Islet precursor cell (in vitro differentiated cells): Measurements from ENCODE around the gene TOX3.

Experiments used
- DNase-seq: peaks from one replicate; pipeline ENCODE4 v3.0.0-alpha.2; 2018

TOX3 gene

DNA sequence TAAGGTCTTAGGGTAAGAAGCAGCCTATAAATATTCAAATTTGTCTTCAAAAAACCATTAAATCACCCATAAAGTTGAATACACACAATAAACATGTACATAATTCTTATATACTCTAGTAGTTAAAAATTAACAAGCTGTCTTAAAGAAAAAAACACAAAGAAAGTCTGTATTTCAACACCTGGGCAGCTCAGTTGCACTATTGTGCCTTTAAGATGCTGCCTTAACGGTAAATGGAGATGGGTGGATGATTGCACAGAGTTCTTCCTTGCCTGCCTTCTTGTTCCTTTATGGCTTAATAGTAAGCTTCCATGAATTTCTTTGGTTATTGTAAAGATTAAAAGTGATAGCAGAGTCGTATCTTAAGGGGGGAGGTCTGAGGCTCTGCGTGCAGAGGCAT lies 105.1 kb downstream of the TOX3 start:
- no peak for DNase-seq

DNA sequence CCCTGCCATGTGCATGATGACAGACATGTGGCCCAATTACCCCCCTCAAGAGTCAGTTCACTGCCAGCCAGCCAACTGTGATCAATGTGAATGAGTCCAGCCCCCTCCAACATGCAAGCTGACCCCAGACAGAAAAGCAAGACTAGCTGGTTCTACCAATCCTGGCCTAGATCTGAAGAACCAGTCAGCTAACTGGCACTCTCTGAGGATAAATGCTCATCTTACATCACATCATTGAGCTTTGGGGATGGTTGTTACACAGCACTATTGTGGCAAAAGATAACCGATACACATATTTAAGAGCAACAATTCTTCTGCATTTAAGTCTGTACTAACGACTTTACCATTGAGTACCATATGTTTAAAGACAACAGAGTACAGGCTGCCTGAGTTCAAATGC lies 106.7 kb downstream of the TOX3 start:
- no peak for DNase-seq

DNA sequence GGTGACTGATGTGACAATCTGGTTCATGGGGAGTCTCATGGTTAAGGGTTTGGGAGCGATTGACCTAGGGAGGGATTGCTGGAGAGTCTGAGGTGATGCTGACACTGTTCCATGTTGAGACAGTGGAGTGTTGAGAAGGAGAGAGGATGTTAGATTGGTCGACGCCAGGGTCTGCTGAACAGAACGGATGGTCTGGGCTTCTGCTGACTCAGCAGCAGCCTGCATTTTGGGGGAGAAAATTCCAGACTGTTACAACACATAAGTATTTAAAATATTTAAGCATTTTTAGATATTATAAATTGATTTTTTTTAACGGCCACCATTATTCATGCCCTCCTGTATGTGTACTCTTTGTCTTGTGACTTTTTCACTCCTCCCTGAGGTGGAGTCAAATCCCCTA lies 107.2 kb downstream of the TOX3 start:
- no peak for DNase-seq

DNA sequence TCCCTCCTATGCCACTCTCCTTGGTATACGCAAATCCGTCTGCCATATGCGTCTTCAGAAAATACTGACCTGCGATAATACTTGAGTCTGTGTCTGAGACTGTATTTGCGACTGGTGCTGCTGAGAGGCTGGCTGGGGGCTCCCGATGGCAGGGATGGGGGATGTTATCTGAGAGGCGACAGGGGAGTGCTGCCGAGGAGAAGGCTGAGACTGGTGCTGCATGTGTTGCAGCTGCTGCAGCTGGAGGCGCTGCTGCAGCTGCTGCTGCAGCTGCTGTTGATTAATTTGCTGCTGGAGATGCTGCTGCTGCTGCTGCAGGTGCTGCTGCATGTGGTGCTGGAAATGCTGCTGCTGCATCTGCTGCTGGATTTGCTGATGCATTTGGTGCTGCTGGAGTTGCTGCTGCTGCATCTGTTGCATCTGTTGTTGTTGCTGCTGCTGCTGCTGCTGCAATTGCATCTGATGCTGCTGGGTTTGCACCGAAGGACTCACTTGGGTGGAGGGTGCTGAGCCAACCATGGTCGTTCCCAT lies 107.7 kb downstream of the TOX3 start:
- DNase-seq = no peak

DNA sequence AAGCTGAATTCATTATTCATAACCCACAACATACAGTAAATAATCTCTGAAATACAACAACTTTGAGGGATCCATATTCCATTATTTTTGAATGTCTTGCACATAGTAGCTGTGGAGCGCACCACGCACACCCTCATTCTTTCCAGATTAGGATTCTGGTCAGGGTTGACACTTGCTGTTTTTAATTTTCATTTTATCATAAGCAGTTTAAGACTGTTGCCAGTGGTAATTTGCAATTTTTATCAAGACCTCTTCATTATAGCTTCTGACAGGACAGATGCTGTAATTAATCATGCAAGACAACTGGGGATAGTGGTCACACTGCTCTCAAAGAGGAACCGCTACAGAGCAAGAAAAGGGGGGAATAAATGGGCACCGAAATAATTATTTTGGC lies 109.7 kb downstream of the TOX3 start:
- no peak for DNase-seq

DNA sequence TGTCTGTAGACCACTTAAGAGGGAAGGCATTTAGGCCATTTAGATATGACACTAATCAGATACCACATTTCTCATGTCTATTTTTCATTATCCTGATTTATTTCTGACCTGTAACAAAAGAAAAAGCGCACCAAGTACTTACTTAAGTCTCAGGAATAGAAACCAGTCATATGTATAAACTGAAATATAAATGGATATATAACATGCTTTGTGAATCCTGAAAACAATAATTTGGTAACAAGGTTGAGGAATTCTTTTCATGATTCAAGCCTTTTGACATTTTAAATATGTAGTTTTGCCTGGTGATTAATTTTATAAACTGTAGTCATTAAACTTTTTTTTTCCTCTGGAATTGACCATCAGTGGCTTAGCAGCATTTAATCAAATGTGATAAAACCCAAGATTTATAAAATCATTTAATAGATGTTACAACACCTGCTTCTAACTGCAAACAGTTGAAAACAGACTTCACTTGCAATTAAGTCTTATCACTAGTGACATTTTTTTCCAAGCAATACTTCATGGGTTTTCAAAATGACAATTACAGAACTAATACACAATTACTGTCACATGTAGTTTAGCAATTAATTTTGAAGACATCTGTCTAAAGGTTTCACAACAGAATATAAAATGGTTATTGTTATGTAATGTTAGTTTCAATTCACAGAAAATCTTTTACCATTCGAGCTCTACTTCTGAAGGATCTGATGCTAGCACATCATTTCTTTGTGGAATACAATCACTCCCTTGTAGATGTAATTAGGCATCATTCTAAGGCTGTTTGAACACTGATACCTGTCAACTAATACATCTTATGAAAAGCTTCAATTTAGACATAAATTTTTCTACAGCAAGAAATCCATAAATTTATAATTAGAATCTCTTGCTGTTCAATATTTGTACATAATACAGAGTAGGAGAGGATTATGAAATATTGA lies 110.3 kb downstream of the TOX3 start:
- no peak for DNase-seq

DNA sequence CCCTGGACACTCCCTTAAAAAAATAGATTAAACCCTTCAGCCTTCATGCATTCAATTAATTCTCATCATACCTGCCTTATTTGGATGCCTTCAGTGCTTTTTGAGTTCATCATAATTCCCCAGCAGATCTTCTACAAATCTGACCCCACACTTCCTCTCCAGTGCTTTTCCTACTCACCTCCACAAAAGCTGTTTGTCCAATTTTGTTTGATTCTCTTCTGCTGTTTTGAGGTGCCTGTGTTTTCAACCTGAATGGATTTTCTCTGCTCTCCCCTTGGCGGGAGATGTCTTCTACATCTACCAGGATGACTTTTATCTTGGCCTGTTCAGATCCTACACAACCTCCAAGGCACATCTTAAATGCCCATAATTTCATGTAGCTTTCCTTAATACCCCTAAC lies 112.7 kb downstream of the TOX3 start:
- DNase-seq = no peak

DNA sequence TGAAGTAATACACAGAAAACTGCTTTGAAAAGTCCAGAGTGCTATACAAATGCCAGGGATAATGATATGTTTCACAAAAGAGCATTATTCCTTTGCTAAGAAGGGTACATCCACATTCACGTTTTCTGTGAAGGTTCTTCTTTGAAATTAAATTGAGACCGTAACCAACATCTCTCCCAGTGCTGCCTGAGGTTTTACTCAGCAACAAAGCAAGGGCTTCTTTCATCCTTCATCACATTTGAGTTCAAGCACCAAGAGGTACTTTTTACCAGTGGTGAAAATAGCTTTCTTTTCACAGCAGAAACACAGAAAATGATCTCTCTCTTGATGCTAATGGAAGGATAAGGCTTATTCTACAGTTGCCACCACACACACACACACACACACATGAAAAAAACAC lies 113.3 kb downstream of the TOX3 start:
- DNase-seq = no peak

DNA sequence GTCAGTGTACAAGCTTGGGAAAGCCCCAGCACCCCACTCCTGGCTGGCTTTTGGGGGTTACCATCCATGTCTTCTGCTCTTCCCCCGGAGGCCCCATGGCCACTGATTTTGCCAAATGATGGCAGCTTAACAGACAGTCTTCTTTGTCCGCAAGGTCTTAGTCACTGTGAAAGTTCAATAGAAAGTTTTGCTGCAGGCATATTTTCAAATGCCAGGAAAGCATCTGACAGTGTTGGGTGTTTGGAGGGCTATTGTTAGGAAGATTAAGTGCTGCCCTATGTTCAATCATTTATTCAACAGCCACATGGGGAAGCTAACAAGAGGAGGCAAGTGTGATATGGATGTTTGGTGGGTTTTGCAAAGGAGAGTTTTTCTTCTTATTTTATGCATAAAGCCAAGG lies 122.4 kb downstream of the TOX3 start:
- DNase-seq = no peak

DNA sequence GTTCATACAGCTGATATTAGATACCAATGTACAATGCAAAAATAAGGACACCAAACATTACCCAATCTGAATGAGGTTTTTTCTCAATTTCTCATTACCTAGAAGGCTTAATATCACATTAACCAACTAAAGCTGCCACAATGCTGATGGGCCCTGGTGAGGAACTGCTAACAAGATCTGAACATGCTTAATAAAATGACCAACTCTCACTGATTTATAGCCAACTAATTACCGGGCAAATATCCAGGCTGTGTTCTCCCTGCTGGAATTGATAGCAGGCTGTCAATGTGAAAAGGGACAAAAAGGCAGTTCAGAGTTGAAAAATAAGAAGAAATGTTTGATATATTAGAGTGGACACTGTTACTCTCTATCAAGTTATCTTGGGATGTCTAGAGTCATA lies 124.6 kb downstream of the TOX3 start:
- DNase-seq = no peak

DNA sequence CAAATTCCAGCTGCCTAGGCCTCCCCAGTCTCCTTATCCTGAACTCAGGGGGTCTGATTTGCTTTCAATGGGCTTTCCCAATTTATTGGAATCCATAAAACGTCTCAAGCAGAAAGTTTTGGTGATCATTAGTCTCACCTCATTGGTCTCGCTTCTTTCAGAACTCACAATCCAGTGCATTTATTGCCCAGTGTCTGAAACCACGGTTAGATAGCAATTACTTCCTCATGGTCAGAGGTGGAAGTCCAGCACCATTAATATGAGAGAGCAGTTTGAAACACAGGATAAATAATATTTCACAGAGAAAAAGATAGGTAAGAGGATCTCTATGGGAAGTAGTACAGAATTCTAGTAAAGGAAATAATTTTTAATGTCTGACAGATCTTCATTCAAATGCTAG lies 128.7 kb downstream of the TOX3 start:
- no peak for DNase-seq

DNA sequence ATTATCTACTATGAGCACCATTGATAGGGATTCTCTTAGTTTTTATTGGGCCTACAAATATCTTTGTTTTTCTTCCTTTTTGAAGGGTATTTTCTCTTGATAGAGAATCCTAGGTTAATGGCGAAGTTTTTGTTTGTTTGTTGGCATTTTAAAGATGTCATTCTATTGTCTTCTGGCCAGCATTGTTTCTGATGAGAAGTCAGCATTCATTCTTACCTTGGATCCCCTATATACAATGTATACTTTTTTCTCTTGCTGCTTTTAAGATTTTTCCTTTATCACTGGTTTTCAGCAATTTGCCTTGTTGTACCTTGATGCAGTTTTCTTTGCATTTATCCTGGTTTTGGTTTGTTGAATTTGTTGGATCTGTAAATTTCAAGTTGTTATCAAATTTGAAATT lies 130.1 kb downstream of the TOX3 start:
- DNase-seq = no peak

DNA sequence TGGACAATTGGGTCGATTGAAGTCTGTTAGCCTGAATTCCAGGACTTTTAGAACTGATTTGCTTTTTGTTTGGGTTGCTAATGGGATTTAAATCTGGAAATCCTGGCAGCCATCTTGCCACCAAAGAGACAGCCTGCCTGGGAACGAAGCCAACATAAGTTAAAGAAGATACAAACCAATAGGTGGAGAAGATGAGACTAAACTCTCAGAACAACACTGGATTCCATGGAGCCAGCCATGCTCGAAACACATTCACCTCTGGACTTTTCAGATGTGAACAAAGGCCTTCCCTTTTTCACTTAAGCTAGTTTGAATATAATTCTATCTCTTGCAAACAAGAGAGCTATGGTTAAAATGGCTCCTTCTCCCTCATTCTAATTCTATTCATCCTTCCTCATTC lies 135.9 kb downstream of the TOX3 start:
- no peak for DNase-seq

DNA sequence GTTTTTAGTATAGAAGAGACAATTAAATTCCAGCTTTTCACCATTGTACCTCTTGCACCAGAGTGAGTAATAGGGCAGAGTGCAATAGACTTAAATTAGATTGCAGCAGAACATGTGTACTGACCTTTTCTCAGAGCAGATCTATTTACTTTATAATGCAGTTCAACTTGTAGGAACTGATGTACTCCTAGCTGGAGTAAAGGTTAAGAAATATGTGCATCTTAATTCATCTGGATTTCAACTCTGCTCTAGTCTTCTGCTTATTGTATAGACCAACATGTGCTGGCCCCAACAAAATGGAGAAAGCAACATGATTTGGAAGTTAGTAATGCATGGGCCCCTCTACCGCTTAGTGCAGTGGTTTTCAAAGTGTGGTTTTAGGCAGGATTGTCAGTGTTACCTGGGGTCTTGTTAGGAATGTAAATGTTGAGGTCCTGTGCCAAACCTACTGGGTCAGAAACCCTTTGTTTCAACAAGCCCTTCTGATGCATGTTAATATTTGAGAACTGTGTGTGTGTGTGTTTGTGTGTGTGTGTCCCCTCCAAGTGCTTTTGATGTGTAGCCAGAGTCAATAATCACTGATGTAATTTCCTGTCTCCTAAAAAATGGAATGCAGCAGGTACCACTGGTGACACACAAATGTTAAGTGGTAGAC lies 138.6 kb downstream of the TOX3 start:
- no peak for DNase-seq

DNA sequence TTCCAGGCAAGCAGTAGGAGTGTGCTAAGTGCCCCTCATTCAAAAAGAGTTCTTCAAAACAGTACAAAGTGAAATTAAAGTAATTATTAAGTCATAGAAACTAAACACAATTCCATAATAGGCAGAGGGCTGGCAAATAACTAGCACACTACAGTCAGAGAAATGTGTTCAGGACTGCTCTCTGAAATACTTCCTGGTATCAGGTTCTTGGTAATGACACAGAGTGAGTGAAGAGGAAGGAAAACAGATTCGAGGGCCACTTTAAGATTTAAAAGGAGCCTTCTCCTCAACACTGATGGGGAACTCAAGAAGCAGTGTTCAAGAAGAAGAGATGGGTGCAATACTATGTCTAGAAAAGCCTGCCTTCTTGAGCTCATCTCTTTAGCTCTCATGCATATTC lies 139.2 kb downstream of the TOX3 start:
- no peak for DNase-seq

DNA sequence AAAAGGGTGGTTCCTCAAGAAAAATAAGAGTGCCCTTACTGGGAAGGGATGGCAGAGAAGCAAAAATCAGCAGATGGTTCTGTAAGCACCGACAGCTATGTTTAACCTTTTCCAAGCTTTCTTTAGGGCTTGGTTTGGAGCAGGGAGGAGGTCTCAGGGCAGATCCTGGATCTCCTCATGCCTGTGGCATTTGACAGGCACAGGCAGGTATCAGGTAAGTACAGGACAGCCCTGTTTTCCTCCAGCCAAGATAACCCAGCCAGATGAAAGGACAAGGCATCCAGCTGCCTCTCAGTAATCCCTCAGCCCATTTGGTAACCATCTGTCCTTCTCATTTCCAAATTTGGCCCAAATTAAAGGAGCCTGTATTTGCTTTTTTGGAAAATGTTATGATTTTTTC lies 141.5 kb downstream of the TOX3 start:
- no peak for DNase-seq

DNA sequence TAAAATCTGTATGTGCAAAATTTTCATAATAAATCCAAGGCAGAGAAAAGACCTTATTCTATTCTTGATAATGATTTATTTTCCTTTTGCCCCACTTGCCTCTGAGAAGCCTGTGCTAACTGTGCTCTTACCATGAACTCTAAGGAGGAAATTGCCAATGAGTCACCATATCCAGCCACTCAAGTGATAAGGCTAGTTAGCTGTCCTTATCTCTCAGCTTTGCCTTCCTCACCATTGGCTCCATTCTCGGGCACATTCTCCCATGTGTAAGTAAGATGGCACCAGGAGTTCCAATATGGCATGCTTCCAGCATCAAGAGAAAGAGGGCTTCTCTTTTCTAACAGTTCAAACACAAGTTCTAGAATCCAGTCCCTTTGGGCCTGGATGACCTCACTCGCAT lies 142.4 kb downstream of the TOX3 start:
- DNase-seq = no peak

DNA sequence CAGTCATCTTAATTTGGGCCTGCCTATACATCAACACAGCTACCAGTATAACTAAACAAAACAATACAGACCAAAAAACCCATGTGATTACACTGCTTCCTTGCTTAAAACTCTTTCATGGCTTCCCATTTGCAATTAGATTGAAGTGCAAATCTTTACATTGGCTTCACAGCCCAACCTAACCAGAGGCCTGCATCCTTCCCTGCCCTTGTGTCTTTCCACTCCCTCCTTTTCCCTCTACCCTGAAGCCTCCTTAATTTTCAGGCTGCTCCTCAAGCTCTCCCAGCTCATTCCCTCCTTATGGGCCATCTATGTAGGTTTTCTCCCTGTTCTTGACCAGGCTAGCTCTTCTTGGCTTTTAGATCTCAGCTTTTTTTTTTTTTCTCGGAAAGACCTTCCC lies 147.8 kb downstream of the TOX3 start:
- no peak for DNase-seq

DNA sequence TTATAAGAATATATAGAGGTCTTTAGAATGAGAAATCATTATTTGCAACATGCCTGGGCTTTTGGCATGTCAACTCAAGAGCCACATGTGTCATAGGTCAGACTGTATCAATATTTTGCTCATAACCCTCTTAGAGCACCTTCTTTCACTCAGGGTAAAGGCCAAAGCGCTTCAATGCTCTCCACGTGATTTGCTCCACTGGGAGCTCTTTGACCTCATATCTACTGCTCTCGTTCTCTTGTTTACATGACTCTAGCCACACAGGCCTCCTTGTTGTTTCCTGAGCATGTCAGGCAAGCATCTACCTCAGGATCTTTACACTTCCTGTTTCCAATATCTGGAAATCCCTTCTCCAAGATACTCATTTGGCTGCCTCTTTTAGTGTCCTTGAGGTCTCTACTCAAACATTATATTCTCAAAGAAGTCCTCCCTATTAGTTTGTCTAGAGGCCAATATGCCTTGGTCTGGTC lies 148.4 kb downstream of the TOX3 start:
- DNase-seq = no peak

DNA sequence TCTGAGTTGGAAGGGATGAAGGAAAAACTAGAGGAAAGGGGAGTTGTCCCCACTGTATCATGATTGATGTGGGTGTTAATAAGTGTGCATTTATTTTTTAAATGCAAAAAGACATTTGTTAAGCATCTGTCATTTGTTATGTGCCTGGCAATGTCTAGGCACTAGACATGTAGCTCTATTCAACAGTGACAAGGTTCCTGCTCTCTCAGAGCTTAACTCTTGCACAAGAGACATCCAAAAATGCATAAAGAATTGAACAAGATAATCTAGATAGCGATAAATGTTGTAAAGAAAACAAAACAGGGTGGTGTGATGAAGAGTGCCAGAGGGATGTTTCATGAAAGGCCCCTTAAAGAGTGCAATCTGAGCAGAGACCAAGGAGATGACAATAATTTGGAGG lies 148.9 kb downstream of the TOX3 start:
- DNase-seq = no peak

DNA sequence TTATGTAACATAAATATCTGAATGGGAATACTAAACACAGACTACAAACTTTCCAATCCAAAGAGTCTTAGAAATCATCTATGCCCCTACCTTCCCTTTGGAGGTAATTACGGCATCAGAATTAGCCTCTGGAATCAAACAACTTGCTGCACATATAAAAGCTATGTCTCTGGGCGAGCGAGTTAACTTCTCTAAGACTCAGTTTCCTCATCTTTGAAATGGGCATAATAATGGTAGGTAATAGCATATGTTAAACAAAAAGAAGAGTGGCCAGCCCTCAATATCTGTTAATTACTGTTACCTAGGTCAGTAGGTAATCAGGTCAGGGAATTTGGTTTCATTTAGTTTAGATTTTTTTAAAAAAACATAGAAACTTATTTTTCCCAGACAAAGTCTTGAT lies 153.5 kb downstream of the TOX3 start:
- no peak for DNase-seq

DNA sequence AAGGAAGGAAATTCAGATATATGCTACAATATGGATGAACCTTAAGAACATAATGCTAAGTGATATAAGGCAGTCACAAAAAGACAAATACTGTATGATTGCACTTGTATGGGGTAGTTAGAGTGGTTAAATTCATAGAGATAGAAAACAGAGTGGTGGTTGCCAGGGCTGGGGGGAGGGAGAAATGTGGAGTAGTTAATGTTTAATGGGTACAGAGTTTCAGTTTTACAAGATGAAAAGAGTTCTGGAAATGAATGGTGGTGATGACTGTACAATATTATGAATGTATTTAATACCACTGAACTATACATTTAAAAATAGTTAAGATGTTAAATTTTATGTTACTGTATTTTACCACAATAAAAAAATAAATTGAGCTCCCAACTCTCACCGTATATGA lies 157.9 kb downstream of the TOX3 start:
- no peak for DNase-seq
